NCI-H345 treated with DMSO at 0.1 percent for 48 hours (cell line): ENCODE data around the gene MMRN2.
"Not testable (repeated sequence)": the region's sequence is repeated elsewhere in the genome, so short reads cannot be mapped to it uniquely, and the experiment has no call there.

Source experiments
- DNase-seq: peaks from one replicate; lab custom pipeline; 2025; ENCODE audit not compliant: unreplicated experiment; lab: John Stamatoyannopoulos, UW

MMRN2 gene

DNA sequence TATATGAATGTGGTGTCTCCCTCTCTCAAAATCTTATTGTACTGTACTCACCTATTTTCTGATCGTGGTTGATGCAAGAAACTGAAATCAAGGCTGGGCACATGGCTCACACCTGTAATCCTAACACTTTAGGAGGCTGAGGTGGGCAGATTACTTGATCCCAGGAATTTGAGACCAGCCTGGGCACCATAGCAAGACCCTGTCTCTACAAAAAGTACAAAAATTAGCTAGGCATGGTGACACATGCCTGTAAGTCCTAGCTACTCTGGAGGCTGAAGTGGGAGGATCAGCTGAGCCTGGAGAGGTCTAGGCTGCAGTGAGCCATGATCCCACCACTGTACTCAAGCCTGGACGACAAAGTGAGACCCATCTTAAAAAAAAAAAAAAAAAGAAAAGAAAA, 16.0 kb downstream of the MMRN2 start:
- no peak for DNase-seq

DNA sequence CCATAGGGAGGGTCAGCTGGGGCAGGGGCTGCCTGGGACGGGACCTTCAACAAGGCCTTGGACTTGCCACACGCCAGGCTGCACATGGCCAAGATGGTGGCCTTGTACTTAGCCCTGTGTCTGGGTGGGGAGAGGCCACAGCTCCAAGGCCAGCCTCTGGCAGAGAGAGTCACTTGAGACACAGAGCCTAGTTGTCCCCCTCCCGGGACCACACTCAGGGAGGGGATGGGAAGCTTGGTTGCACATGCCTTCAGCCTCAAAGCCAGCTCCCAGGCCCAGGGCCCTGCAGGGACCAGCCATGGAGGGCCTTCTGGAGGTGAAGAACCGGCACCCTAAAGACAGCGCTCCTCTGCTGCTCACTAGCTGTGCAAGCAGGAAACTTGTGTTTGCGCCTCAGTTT, 16.7 kb downstream of the MMRN2 start:
- DNase-seq, result no peak

DNA sequence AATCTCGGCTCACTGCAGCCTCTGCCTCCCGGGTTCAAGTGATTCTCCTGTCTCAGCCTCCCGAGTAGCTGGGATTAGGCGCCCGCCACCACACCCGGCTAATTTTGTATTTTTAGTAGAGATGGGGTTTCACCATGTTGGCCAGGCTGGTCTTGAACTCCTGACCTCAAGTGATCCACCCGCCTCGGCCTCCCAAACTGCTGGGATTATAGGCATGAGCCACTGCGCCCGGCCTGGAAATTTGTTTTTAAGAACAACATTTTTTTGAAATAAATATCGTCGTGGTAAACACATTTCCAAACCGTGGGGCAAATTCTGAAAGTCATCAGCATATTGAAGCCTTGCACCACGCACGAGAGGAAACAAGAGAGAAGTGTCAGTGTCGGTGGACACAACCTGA, 17.3 kb downstream of the MMRN2 start:
- DNase-seq, result not testable (repeated sequence)

DNA sequence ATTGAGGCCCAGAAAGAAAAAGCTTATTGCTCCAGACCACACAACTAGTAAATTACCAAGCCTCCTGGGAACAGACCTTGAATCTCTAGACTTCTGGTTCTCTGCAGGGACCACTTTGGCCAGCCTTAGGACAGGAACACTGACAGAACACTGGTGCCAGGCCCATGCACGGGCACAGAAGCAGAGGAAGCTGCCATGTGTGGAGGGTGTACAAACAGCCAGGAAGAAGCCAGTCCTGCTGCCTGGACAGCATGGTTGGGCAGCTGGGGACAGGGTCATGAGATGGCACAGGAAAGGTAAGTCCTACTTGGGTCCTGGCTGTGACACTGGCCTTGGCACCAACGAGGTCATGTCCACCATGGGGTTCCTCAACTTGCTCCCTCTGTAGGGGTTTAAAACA, 19.2 kb downstream of the MMRN2 start:
- DNase-seq, result no peak

DNA sequence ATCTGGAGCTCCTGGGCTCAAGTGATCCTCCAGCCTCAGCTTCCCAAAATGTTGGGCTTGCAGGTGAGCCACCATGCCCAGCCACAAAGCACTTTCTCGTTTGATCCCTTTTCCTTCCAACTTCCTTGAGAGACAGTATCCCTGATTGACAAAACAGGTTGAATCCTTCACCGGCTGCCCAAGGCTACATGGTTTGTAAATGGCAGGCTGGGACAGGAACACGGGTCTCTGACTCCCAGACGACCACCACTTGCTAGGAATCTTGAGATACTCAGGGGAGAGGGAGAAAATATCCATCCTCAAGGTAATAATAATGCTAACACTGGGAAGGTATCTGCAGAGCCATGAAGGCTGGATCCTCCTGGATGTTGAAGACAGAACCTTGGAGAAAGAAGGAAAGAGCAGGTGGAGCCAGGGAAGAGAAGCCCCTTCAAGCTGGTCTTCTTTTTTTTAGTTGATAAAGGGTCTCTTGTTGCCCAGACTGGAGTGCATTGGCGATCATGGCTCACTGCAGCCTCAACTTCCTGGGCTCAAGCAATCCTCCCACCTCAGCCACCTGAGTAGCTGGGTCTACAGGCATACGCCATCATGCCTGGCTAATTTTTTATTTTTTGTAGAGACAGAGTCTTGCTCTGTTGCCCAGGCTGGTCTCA, 19.8 kb downstream of the MMRN2 start:
- DNase-seq, result no peak

DNA sequence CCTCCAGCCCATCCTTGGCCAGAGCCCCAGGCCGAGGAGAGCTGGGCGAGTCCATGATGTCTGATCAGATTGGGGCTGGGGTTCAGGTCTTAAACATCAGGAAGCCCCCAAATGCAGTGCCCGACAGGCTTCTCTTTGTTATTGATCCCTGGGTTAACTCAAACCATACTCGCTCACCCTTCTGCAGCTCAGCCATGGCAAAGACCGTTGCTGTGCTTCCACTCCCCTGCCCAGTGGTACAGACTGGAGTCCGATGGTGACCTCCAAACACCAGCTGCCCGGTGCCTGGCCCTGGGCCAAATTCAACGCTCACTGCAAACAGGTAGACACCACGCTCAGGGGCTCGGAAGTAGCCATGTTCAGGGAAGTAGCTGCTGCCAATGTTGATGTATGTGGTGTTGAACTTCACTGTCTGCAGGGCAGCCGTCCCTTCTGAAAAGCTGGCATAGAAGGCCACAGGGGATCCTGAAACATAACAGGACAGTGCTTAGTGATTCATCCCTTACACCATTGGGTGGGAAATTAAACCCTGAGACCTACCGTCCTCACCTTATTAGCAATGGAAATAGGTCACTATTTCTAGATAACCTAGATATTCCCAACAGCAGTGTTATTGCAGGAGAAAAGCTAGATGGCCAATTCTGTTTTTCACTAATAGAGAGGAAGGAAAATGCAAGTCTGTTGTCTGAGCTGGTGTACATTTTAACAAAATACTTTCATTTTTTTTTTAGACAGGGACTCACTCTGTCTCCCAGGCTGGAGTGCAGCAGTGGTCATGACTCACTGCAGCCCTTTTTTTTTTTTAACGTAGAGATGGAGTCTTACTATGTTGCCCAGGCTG, 20.5 kb downstream of the MMRN2 start:
- no peak for DNase-seq

DNA sequence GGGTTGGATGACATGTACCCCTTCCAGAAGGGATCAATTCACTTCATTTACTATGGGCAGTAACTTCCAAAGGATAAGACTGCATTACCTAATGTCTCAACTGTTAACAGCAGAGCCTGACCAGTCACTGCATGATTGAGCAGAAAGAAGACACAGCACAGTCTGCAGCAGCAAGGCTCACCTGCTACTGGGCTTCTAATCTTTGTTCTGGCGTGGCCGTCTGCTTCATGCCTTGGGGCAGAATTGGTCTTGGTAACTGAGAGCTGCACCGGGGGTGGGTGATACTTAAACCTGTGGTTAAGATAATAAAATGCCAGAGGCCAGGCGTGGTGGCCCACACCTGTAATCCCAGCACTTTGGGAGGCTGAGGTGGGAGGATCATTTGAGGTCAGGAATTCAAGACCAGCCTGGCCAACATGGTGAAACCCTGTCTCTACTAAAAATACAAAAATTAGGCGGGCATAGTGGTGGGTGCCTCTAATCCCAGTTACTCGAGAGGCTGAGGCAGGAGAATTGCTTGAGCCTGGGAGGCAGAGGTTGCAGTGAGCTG, 23.2 kb downstream of the MMRN2 start:
- not testable (repeated sequence) for DNase-seq

DNA sequence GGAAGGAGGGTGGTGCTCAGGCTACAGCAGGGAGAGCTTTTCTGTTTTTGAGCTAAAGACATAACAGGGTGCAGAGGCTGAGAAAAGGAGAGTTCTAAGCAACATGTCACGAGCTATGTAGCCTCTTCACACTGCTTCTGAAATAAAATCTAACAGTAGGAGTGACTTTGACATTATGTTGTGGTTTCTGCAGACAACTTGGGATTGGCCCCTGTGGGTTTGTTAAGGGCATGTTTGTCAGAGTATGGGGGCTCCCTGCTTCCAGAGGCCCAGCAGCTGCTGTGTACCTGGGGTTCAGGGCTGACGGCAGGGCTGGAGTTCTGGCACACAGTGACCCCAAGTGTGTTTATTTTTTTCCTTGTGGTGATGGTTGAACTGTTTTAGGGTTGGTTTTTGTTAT, 24.7 kb downstream of the MMRN2 start:
- no peak for DNase-seq

DNA sequence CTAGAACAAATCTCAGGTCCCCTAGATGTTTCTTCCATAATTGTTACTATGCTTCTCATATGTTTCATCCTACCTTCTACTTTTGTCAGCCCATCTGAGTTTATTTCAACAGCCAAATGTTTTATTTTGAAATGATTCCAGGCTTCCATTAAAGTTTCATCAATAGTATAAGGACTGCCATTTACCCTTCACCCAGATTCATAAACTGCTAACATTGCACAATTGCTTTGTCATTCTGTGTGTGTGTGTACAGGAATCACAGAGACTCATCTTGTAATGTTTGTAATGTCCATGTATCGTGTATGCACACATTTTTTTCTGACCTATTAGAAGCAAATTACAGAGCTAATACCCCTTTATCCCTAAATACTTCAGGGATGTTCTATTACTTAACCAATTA, 25.5 kb downstream of the MMRN2 start:
- no peak for DNase-seq

DNA sequence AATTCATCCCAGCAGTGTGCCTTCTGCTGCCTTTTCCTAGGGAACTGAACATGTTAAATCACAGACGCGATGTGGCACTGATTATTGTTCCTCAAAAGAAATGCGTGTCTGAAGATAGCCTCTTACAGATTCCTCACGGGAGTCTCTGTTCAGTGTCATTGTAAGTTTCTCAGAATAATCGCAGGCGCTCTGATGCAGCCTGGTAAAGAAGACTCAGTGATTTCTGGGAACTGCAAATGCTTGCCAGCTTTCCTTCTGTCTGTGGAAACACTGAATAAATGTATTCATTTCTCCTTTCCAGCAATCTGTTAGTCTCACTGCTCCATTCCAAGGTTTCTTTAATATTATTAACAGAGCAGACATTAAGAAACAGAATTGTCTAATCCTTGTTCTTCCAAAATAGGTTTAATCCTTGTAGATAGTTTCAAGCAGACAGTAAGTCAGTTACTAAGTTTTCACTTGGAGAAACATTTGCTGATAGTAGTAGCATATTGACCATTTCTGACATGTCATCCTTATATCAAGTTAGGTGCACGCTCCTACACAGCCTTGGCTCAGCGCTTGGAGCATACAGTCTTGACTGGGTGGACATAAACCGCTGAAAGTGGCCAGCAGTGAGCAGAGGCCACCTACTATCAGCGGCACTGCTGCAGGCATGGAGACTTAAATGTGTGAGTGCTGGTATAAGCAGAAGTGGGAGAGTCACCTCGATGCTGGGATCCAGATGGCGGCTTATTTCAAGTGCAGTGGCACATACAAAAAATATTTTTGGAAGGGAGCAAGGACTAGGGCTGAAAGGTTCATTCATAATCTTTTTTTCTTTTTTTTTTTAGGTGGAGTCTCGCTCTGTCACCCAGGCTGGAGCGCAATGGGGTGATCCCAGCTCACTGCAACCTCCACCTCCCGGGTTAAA, 27.7 kb downstream of the MMRN2 start:
- no peak for DNase-seq

DNA sequence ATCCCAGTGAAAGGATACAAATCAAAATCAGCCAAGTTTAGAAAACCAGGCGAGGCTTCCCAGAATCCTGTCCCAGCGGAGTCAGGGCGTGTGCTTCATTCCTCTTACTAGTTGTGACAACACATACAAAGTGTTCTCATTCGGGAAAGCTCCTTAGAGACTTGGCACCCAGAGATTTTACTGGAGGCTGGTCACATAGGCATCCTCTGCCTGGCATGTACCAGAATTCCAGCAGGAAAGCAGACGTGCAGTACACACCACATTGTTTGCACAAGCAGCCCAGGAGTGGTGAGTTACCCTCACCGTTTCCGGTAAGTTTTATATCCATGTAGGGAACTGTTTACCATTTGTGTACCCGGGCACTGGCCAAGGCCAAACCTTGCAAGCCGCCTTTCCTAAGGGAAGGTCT, 34.9 kb downstream of the MMRN2 start:
- no peak for DNase-seq

DNA sequence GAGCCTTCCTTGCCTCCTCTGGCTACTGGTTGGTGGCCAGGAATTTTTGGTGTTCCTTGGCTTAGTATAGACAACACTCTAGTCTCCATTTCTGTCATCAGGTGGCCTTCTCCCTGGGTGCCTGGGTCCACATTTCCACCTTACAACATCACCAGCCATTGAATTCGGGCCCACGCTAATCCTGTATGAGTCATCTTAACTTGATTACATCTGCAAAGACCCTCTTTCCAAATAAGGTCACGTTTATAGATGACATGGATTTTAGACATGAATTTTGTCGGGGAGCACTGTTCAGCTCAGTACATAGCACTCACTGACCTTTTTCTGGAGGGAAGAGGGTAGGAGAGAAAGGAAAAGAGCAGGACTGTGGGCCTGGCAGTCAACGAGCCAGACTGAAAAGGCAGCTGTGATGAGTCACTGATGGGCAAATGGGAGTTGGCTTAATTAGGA, 39.4 kb downstream of the MMRN2 start:
- no peak for DNase-seq

DNA sequence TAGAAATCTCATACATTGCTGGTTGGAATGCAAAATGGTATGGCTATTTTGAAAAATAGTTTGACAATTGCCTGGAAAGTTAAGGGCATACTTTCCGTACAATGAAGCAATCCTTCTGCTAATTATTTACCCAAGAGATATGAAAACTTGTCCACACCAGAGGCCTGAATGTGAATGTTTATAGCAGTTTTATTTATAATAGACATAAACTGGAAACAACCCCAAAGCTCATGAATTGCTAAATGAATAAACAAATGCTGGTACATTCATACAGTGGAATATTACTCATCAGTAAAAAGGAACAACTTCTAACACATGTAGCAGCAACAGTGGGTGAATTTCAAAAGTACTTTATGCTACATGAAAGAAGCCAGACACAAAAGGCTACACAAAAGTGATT, 42.7 kb downstream of the MMRN2 start:
- DNase-seq, result no peak

DNA sequence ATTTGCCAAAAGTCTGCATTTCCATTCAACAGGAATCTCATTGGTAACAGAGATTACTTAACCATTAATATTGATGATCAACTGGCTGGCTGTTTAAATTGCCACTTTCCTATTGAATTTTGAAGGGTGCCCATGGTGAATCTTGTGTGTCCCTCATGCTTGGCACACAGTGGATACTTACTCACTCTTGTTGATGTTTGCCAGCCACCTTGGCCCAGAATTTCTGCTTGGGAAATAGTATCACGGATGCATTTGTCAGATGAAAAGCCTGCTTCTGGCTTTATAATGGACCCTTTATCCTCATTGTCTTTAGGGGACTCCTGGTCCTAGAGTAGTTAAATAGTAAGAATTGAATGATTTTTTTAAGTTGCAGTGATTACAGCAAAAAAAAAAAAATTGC, 52.0 kb downstream of the MMRN2 start:
- no peak for DNase-seq

DNA sequence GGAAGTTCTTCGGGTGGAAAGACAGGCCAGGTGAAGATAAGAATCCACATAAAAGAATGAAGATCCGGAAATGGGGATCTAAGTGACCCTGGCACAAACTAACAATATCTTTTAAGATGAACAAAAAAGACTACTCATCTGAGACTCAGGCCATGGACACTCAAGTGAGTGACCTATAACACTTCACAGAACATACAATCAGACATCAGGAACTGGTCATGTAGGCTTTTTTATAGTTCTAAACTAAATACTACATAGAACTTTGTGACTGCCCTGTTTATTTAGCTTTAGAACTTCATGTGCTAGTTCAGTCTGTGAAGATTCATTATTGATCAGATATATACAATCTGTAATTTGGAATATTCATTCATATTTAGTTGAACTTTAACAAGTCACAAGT, 52.8 kb downstream of the MMRN2 start:
- no peak for DNase-seq

DNA sequence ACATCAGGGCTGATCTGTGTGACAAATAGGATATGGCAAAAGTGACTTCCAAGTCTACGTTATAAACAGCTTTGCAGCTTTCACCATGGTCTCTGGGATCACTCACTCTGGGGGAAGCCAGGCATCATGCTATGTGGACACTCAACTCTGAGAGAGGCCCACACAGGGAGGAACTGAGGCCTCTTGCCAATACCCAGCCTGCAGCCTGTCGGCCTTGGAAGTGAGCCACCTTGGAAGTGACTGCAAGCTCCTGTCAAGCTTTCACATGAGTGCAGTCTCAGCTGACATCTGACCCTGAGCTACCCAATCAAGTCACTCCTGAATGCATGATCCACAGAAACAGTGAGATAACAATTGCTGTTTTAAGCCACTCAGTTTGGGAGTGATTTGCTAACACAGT, 56.5 kb downstream of the MMRN2 start:
- no peak for DNase-seq

DNA sequence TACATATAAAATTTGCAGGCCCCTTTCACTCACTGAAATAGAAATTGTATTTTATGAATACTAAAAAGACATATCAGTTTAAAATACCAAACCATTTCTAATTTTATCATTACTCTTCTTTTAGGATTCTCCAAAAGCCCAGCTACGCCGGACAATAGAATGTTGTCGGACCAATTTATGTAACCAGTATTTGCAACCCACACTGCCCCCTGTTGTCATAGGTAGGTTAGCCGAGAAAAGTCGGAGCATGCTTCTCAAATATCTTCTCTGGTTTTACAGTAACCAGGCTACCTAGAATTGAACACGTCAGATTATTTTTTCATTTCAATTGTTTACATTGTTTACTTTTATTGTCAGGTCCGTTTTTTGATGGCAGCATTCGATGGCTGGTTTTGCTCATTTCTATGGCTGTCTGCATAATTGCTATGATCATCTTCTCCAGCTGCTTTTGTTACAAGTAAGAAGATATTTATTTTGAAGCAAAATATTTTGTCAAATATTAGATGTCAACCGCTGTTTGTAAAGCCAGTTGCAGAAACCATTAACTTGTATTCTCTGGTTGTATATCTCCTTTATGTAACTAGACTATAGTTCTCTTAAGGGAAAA, 57.6 kb downstream of the MMRN2 start:
- DNase-seq, result peak; percentile 0

DNA sequence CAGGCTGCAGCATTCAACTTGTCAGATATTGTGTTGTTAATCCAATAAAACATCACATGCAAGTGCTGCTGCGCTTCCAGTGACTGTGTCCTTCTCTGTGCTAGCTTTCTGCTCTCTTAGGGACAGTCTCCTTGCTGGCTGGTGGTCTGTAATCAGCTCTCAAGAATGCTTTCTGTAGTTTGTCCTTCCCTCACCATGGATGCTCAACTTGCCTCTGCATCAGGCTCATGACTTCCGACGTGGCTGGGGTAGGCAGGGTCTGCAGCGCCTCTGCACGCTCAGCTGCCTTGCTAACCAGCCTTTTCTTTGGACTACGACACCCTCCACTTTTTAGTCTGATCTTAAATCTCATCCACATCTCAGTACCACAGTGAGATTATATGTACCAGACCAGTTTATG, 58.3 kb downstream of the MMRN2 start:
- no peak for DNase-seq

DNA sequence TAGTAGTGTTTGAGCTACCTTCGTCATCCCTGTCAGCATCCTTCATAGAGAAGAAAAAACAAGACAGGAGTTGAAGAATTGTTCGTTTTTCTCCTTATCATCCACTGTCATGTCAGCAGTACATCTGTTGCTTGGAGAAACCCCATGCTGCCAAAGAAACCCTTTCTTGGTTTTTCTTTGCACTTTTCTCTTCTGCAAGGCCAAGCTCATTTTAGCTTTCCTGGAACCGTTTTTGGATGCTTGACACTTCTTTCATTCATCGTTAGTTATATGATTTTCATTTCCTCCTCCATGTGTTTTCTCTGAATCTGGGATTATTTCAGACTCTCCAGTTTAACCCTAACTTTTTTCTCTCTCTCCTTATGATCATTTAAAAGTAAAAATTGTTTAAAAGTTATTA, 58.9 kb downstream of the MMRN2 start:
- no peak for DNase-seq

DNA sequence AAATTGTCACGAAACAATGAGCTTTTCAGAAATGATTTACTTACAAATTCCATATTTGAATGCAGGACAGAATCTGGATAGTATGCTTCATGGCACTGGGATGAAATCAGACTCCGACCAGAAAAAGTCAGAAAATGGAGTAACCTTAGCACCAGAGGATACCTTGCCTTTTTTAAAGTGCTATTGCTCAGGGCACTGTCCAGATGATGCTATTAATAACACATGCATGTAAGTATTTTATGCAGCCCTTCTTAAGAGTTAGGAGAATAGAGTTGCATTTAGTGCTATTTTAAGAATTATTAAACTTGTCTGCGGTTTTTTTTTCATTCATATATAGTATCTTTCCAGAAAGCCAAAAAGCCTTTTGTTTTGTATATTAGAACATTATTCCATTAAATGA, 67.4 kb downstream of the MMRN2 start:
- DNase-seq, result no peak
